Psoas muscle (tissue), 8 donors: ENCODE measurements around the gene ZRANB1. TPM values are rescaled to one million over a fixed set of nuclear protein-coding genes. Genes with fewer than 3 reads are reported as not detected.

Experiments used
- ATAC-seq, 4 donors: fragments of 200-7000 bp; cut with Tn5 transposase; one replicate each; pipeline ENCODE4 v1.9.1; 2020; ENCODE audit warnings: moderate library complexity in 3 of 4, mild to moderate bottlenecking in 2 of 4
- DNase-seq, 2 donors: peaks; one replicate each; pipeline ENCODE4 v3.0.0-alpha.2; 2020
- H3K27ac ChIP-seq: fragments of 200-600 bp; one replicate; pipeline ENCODE4 v1.8.0; 2022
- H3K27me3 ChIP-seq, 3 donors: fragments of 200-600 bp in 1 of 3; one replicate each; pipeline versions ENCODE4 v1.6.1 to v1.8.0; 2013 to 2022; ENCODE audit warnings: low read length in 2 of 3, mild to moderate bottlenecking in 2 of 3, moderate library complexity in 1 of 3; ENCODE audit not compliant: insufficient read depth in 3 of 3
- H3K36me3 ChIP-seq, 2 donors: fragments of 200-600 bp in 1 of 2; one replicate each; pipeline versions ENCODE4 v1.6.1 to v1.8.0; 2013 to 2022; ENCODE audit warnings: low read depth in 1 of 2, mild to moderate bottlenecking in 1 of 2, moderate library complexity in 1 of 2; ENCODE audit not compliant: insufficient read depth in 1 of 2
- H3K4me1 ChIP-seq: fragments of 200-600 bp; one replicate; pipeline ENCODE4 v1.8.0; 2022
- H3K4me3 ChIP-seq: fragments of 200-600 bp; one replicate; pipeline ENCODE4 v1.8.0; 2022; ENCODE audit warnings: mild to moderate bottlenecking
- H3K9me3 ChIP-seq: fragments of 200-600 bp; one replicate; pipeline ENCODE4 v1.8.0; 2022
- CTCF ChIP-seq: fragments of 200-600 bp; IDR thresholded peaks from one replicate; pipeline ENCODE4 v1.8.0; 2022; ENCODE audit warnings: antibody characterized with exemption
- WGBS, 3 donors: extraction: QIAGEN DNeasy Blood & Tissue Kit; methylation state at CpG; one replicate each; pipeline versions ENCODE4 v1.1.6 to v1.1.7; 2013; 5-methylcytosine and 5-hydroxymethylcytosine counted together
- intact Hi-C, 2 donors: fragments of 100-400 bp; cut with DNase I; formaldehyde crosslinking; loops; one replicate each; pipeline versions ENCODE4 v1.11.0 to v1.14.2; 2022
- polyA plus RNA-seq, 3 donors: library from polyadenylated mRNA; stranded (reverse); fragments of 200-250 nt; gene quantifications; one replicate each; pipeline ENCODE4 v1.2.3, GENCODE V29; 2013
- total RNA-seq, 4 donors: library from RNA; stranded (reverse); fragmentation: NEBNext Ultra II Directional in 2 of 4; extraction: Animal tissue kit (Norgen Biotek cat#: 25700) in 2 of 4; gene quantifications; one replicate each; pipeline versions ENCODE4 v1.2.1 to v1.2.4, GENCODE V29; 2021 to 2023
- donor health status: healthy with polysubstance abuse.
- donor health status: DM: no; HTN: no; CAD: no; lungs with moderate emphysema.
- donor health status: Bipolar disorder and iron deficiency.
- donor health status: healthy.
- donor health status: DM: yes; HTN: yes; CAD: no.
- donor health status: DM: no; HTN: no; CAD: no.
- donor health status: DM: no; HTN: no; CAD: no.
- donor health status: DM: yes; HTN: yes; CAD: no.

Gene ZRANB1
- total and polyA plus RNA-seq, 7 donors = 20.9 to 115 (median 57.3) TPM

GRCh38 chr10:125032474-125033020 is 90.6 kb downstream of the ZRANB1 start:
- TF ChIP-seq CTCF = no peak
- no peak overlapping the region for H3K27ac ChIP-seq
- WGBS, 3 donors = 74 to 79% (median 77%) methylated on average over 15 of the region's 15 CpGs
- DNase-seq (no peak), ATAC-seq (peak in 2 of 4 donors; percentile 12 to 21)
- peaks cover 0 to 10% of the 10 kb centered on the region in 2 donors for H3K36me3 ChIP-seq
- intact Hi-C loops = no loop called here
- peaks cover 84% of the 10 kb centered on the region for H3K4me1 ChIP-seq
- no peaks in the 10 kb centered on the region for H3K9me3 ChIP-seq
- no peaks in the 10 kb centered on the region for H3K27me3 ChIP-seq
- H3K4me3 ChIP-seq = no peak overlapping the region

GRCh38 chr10:125033146-125033924 is 91.4 kb downstream of the ZRANB1 start:
- Histone ChIP-seq H3K9me3 (no peaks in the 10 kb centered on the region), H3K4me1 (peaks cover 84% of the 10 kb centered on the region), H3K36me3 (peaks cover 0 to 11% of the 10 kb centered on the region in 2 donors), H3K27me3 (no peaks in the 10 kb centered on the region), H3K4me3 (no peak overlapping the region), H3K27ac (no peak overlapping the region)
- WGBS, 3 donors = 74 to 83% (median 81%) methylated on average over 27 of the region's 27 CpGs
- DNase-seq (no peak), ATAC-seq (peak; percentile 25 to 64 (median 44))
- intact Hi-C loops = no loop called here
- TF ChIP-seq CTCF = no peak

GRCh38 chr10:125034675-125035074 is 92.8 kb downstream of the ZRANB1 start:
- DNase-seq = no peak
- Histone ChIP-seq H3K27me3 (no peaks in the 10 kb centered on the region), H3K4me3 (no peak overlapping the region), H3K9me3 (no peaks in the 10 kb centered on the region), H3K36me3 (peaks cover 0 to 11% of the 10 kb centered on the region in 2 donors), H3K27ac (no peak overlapping the region), H3K4me1 (peaks cover 84% of the 10 kb centered on the region)
- 56 to 63% (median 61%) methylated on average over 3 of the region's 3 CpGs for WGBS, 3 donors
- ATAC-seq = no peak
- intact Hi-C loops = no loop called here
- no peak for TF ChIP-seq CTCF

GRCh38 chr10:125035136-125035535 is 93.2 kb downstream of the ZRANB1 start:
- no peak for ATAC-seq
- intact Hi-C loops = no loop called here
- Histone ChIP-seq H3K9me3 (no peaks in the 10 kb centered on the region), H3K4me1 (peaks cover 82% of the 10 kb centered on the region), H3K4me3 (no peak overlapping the region), H3K36me3 (peaks cover 0 to 11% of the 10 kb centered on the region in 2 donors), H3K27ac (no peak overlapping the region), H3K27me3 (no peaks in the 10 kb centered on the region)
- no peak for DNase-seq
- WGBS, 3 donors = 64 to 74% (median 69%) methylated on average over 11 of the region's 11 CpGs
- no peak for TF ChIP-seq CTCF
